Skin of body (tissue), 2 donors: ENCODE data around the gene ABCA5. TPM values are rescaled to one million over a fixed set of nuclear protein-coding genes. Genes with fewer than 3 reads are reported as not detected.
A peak's percentile ranks its signal among the peaks of the same experiment; 100 is the strongest.

Experiments used
- DNase-seq: peaks from one replicate; lab custom pipeline; 2025; lab: John Stamatoyannopoulos, UW
- total RNA-seq: library from RNA; depleted of rRNA; stranded (reverse); fragments of >200 nt; gene quantifications from one replicate; pipeline ENCODE4 v1.2.3, GENCODE V29; 2014

The ABCA5 gene
- total RNA-seq, 1 donor from 2014 or later = 35.7 TPM

- DNase-seq = no peak
Observed at GRCh38 chr17:69267219-69267618, 59.7 kb downstream of the ABCA5 start.

- no peak for DNase-seq
Observed at GRCh38 chr17:69265873-69266272, 61.1 kb downstream of the ABCA5 start.

DNA sequence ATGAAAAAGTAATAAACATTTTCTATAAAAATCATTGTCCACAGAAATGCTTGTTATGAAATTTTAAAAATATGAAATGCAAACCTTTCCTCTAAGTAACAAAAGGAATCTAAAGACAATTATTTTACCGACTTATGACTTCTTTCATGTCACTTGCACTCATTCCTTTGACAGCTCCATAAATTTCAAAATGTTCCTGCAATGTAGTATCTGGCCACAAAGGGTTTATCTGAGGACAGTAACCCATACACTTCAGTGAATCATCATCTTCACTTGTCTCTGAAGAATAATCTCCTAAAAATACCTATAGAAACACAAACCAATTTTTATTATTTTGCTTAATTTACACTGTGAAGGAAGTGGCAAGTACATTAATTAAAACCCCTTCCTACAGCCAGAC, 72.7 kb downstream of the ABCA5 start:
- no peak for DNase-seq

DNA sequence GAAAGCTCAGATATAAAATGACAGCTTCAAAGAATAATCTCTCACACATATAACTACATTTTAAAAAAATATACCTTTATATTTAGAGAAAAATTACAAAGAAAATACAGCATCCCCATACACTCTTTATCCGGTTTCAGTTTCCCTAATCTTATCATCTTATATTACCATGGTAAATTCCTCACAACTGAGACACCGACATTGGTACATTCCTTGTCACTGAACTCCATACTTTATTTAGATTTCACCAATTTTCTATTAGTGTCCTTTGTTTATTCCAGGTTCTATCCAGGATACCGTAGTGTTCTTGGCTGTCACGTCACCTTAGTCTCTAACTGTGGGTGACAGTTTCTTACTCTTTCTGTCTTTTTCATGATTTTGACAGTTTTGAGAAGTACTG, 76.3 kb downstream of the ABCA5 start:
- no peak for DNase-seq

GRCh38 chr17:69246726-69247375, 80.1 kb downstream of the ABCA5 start:
- DNase-seq = peak; percentile 20

DNA sequence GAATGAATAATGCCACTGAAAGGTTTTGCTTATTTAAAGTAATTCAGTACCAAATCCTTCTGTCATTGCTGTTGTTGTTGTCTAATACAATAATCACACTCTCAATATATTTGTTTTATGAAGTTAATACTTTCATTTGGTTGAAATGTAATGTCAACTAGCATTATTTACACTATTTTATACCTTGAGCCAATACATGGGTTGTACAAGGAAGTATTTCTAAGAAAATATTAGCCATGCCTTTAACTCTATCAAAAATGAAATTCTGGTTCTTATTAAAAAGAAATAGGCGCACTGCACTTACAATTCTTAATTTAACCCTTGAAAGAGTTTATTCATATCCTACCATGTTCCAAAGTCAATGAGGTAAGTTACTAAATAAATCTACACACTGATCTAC, 80.7 kb downstream of the ABCA5 start:
- DNase-seq = no peak

DNA sequence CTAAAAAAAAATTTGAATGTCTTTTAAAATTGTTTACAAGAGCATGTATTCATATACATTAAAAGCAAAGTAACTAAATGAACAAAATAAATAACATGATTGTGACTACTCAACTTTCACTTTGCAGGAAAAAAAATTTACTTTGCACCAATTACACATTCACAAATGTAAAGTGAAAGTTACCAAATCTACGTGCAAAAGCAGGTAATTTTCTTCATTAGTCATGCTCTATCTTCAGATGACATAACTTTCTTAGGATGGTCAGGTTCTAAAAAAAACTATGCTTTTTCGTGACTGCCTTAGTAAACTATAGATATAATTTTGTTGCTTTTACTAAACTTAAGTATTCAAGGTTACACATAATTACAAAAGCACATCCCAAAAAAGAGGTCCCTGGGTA, 81.3 kb downstream of the ABCA5 start:
- DNase-seq = no peak

- DNase-seq = no peak
Observed at GRCh38 chr17:69239611-69240600, 87.0 kb downstream of the ABCA5 start.

- DNase-seq = no peak
Observed at GRCh38 chr17:69236946-69237345, 90.0 kb downstream of the ABCA5 start.

- DNase-seq = no peak
Observed at GRCh38 chr17:69236464-69236863, 90.5 kb downstream of the ABCA5 start.

GRCh38 chr17:69235338-69236058, 91.4 kb downstream of the ABCA5 start:
- DNase-seq = peak; percentile 71

DNA sequence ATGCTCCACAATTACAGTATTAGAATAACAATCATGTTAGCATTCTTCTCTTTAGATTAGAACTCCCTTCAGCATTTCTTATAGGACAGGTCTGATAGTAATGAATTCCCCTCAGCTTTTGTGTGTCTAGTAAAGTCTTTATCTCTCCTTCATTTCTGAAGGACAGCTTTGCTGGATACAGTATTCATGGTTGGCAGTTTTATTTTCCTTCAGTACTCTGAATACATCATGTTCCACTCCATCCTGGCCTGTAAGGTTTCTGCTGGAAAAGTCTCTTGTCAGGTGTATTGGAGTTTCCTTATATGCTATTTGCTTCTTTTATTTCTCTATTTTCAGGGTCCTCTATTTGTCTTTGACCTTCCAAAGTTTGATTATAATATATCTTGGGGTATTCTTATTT, 94.3 kb downstream of the ABCA5 start:
- no peak for DNase-seq

- DNase-seq = no peak
Observed at GRCh38 chr17:69231521-69231920, 95.4 kb downstream of the ABCA5 start.

DNA sequence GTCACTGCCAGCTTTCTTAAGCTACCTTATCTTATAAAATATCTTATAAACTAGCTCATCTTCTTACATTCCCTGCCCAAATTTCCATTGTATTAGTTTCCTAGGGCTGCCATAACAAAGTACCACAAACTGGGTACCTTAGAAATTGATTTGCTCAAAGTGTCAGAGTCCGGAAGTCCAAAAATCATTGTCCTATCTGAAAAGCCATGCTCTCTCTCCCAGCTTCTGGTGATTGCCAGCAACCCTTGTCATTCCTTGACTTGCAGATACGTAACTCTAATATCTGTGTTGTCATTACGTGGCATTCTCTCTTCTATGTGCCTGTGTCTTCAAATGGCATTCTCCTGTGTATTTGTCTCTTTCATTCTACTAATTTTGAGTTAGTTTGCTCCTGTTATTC, 96.0 kb downstream of the ABCA5 start:
- no peak for DNase-seq

DNA sequence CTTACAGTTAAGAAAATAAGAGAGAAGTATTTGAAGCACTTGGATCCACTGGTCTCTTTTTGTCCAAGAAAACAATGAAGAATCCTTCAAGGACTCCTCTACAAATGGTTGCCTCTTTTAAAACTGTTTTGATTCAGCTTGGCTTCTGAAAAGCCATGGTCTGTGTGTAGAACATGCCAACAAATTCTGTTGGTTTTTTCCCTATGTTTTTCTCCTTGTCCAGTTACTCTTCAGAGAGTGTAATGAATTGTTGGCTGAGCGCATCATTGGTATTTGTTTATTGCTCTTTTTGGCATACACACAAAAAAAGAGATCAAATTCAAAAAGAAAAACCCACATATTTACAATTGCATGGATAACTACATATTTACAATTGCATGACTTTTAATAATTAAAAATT, 98.4 kb downstream of the ABCA5 start, which contains the start of gene ABCA10:
ABCA10 (minus strand) TSS at position 249 of the 400 bp plus-strand sequence. CDS start 3,466 bp downstream, outside the sequence.
- DNase-seq = peak; percentile 57

DNA sequence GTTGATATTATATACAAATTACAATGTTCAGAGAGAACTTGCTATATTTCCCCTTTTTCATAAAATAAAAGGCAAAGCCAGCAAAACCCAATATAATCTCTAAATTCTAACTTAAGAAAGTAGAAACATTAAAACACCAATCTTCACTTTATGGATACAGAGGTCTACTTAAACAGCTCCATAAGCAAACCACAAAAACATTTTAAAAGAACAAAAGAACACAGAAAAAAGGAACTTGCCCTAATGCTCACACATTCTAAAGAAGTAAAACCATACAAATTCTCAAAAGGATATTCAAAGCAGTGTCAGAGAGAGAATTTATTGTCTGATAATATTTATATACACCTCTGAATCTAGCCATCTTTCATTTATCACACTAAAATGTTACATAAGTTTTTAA, 98.9 kb downstream of the ABCA5 start:
- DNase-seq = no peak

GRCh38 chr17:69227541-69227940, 99.4 kb downstream of the ABCA5 start:
- DNase-seq = peak; percentile 13

GRCh38 chr17:69223809-69224208, 103.1 kb downstream of the ABCA5 start:
- DNase-seq = no peak

- DNase-seq = no peak
Observed at GRCh38 chr17:69222707-69223258, 104.2 kb downstream of the ABCA5 start.

DNA sequence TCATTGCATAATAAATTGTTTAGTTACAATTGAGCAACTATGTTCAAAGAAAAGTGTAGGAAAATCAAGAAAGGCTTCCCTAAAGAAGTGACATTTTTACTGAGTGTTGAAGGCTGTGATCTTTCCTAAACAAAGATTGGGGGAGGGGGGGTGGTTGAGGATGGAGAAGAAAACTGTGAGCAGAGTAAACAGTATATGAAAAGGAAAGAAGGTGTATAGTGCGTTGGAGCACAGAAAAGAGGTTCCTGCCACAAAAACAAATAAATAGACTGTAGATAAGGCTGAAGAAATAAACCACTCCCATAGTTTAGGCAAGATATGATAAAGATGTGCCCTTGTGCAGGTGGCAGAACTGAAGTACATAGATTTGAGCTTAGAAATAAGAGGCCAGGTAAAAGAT, 106.8 kb downstream of the ABCA5 start:
- DNase-seq = no peak

- no peak for DNase-seq
Observed at GRCh38 chr17:69218986-69219385, 107.9 kb downstream of the ABCA5 start.
